ENCODE data around the gene TOM1. TPM values are rescaled to one million over a fixed set of nuclear protein-coding genes. Genes with fewer than 3 reads are reported as not detected.
A peak's percentile ranks its signal among the peaks of the same experiment; 100 is the strongest.

Gene TOM1
- total RNA-seq, 1 experiment from 2014 or later: 19.0 TPM

DNA sequence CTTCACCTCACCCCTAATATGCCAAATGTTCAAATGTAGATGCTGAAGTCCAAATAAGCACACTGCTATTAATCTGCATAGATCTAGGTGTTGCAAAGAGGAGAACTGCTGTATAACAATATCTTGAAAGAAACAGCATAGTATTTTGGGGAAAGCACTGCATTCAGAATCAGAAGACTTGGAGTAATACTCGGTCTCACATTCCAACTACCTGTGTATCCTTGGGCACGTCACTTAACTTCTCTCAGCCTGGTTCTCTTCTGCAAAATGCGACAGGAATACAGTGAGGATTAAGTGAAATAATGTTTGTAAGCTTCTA lies 42.7 kb upstream of the TOM1 start:
- Histone ChIP-seq H3F3A (ENCODE audit: low read length, unreplicated experiment) (no peaks in the 10 kb centered on the region), H3K79me2 (ENCODE audit: low read length) (peaks cover 42% of the 10 kb centered on the region), H3K4me3 (ENCODE audit: low read length) (peak overlapping the region; percentile 97), H3K27me3 (ENCODE audit: low read length) (no peaks in the 10 kb centered on the region), H3K27ac (ENCODE audit: low read length) (0 out of 2 replicates have a peak overlapping the region, but pooled peaks have one; percentile 60), H3K9ac (ENCODE audit: low read length) (peak overlapping the region; percentile 99), H3K4me1 (ENCODE audit: insufficient read depth, low read length) (peaks cover 14% of the 10 kb centered on the region; the same call in 1 of the 2 replicates), H2AFZ (ENCODE audit: low read length) (peak overlapping the region; percentile 99), H4K20me1 (ENCODE audit: low read length) (peaks cover 14% of the 10 kb centered on the region; the same call in 1 of the 2 replicates), H3K4me2 (ENCODE audit: low read length) (peak overlapping the region; percentile 92), H3K36me3 (ENCODE audit: low read depth, low read length) (peaks cover 5% of the 10 kb centered on the region; the same call in 1 of the 2 replicates), H3K9me3 (ENCODE audit: low read length) (no peaks in the 10 kb centered on the region), H3K9me2 (replicated peaks; ENCODE audit: low read length) (no peaks in the 10 kb centered on the region)
- intact Hi-C loops (cut with micrococcal nuclease): no loop called here
- TF ChIP-seq CTCF (conservative IDR thresholded peaks at IDR 0.05; ENCODE audit: low read depth, low read length): no peak
- TF ChIP-seq EZH2phosphoT487 (IDR thresholded peaks at IDR 0.05; ENCODE audit: borderline replicate concordance, low read length): no peak
- TF ChIP-seq EZH2 (IDR thresholded peaks at IDR 0.05; ENCODE audit: low read length, unreplicated experiment): no peak
- POLR2A ChIA-PET (ENCODE audit: unreplicated experiment): no interaction called here
- DNase-seq (no peak), ATAC-seq (peak; percentile 51)
- CTCF ChIA-PET: interaction anchor here (1.0 kb wide), 1 partner anchor 26 kb away, joined by 5 read pairs; no protein-coding TSS in a partner anchor
- no TSS peak for BruUV-seq (replicated peaks)

DNA sequence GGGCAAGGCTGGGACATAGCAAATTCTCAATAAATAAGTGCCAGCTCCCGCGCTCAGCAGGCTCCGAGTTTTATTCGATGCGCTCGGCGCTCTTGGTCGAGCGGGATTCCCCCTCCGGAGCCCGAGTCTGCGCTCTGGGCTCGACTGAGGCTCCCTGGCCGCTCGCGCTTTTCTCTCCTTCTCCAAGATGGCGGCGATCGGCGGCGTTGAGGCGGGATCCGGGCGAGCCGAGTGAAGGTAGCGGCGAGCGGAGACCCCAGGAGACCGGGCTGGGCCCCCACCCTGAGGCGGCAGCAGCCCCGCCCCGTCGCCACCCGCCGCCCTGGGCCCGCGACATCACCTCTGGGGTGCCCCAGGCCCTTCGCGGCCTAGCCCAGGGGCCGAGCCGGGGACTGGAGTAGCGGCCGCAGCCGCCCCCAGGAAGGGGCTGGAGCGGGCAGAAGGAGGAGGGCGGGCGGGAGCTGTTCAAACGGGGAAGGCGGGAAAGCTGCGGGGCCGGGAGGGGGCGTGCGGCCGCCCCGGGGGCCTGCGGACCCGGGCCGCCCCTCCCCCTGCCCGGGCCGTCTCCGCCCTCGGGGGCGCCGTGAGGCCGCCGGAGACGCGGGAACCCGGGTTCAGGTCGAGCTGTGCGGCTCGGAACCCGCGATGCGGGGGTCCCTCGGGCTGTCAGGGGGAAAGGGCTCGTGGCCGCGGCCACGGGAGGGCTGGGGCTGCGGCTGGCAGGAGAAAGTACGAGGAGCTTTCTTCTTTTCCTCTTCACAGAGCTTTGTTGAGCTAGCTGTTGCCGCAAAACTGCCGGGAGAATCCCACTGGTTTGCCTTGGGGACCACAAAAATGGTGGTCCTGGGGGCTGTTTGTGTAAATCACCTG lies 42.1 kb upstream of the TOM1 start, which contains the start of gene HMGXB4:
TSS of gene HMGXB4 (plus strand) at position 173 of the 870 bp plus-strand sequence. CDS start 4,898 bp downstream, outside the sequence.
- peak within 1 kb of the TSS; percentile 92 for H3K4me2 ChIP-seq (ENCODE audit: low read length)
- peak within 1 kb of the TSS; percentile 60 for H3K27ac ChIP-seq (ENCODE audit: low read length)
- DNase-seq: peak; percentile 78
- intact Hi-C loops (cut with micrococcal nuclease): no loop called here
- peak within 1 kb of the TSS; percentile 99 for H3K9ac ChIP-seq (ENCODE audit: low read length)
- H3K36me3 ChIP-seq (ENCODE audit: low read depth, low read length): peaks cover 11% of the 10 kb centered on the region; the same call in 1 of the 2 replicates
- H3K4me1 ChIP-seq (ENCODE audit: insufficient read depth, low read length): peaks cover 14% of the 10 kb centered on the region; the same call in 1 of the 2 replicates
- no peak for TF ChIP-seq EZH2 (IDR thresholded peaks at IDR 0.05; ENCODE audit: low read length, unreplicated experiment)
- TF ChIP-seq EZH2phosphoT487 (IDR thresholded peaks at IDR 0.05; ENCODE audit: borderline replicate concordance, low read length): no peak
- no peak for TF ChIP-seq CTCF (conservative IDR thresholded peaks at IDR 0.05; ENCODE audit: low read depth, low read length)
- CTCF ChIA-PET: interaction anchor here (1.0 kb wide), 1 partner anchor 26 kb away, joined by 5 read pairs; no protein-coding TSS in a partner anchor
- peak within 1 kb of the TSS; percentile 99 for H2AFZ ChIP-seq (ENCODE audit: low read length)
- no peaks in the 10 kb centered on the region for H3F3A ChIP-seq (ENCODE audit: low read length, unreplicated experiment)
- H3K9me2 ChIP-seq (replicated peaks; ENCODE audit: low read length): no peaks in the 10 kb centered on the region
- peaks cover 44% of the 10 kb centered on the region for H3K79me2 ChIP-seq (ENCODE audit: low read length)
- peak within 1 kb of the TSS; percentile 97 for H3K4me3 ChIP-seq (ENCODE audit: low read length)
- ATAC-seq: peak; percentile 87
- H4K20me1 ChIP-seq (ENCODE audit: low read length): peaks cover 14% of the 10 kb centered on the region; the same call in 1 of the 2 replicates
- no TSS peak for BruUV-seq (replicated peaks)
- POLR2A ChIA-PET (ENCODE audit: unreplicated experiment): no interaction called here
- H3K9me3 ChIP-seq (ENCODE audit: low read length): no peaks in the 10 kb centered on the region
- no peaks in the 10 kb centered on the region for H3K27me3 ChIP-seq (ENCODE audit: low read length)
